ENCODE results near the gene COQ2.

GRCh38 chr4:83262682-83263081, 21.9 kb downstream of the COQ2 start:
- TF ChIP-seq FOXM1 (IDR thresholded peaks at IDR 0.05; ENCODE audit: borderline replicate concordance) (no peak), SUZ12 (IDR thresholded peaks at IDR 0.05) (no peak), ARNT (IDR thresholded peaks at IDR 0.05) (no peak), ELF4 (IDR thresholded peaks at IDR 0.05) (no peak), FOXA1 (IDR thresholded peaks at IDR 0.05) (no peak), HDGF (IDR thresholded peaks at IDR 0.05; ENCODE audit: borderline replicate concordance) (no peak), LEF1 (IDR thresholded peaks at IDR 0.05; ENCODE audit: borderline replicate concordance) (no peak), NFRKB (IDR thresholded peaks at IDR 0.05) (no peak), FOXK2 (IDR thresholded peaks at IDR 0.05) (no peak), TARDBP (IDR thresholded peaks at IDR 0.05) (no peak), ZNF384 (IDR thresholded peaks at IDR 0.05) (no peak), BHLHE40 (IDR thresholded peaks at IDR 0.05; ENCODE audit: borderline replicate concordance) (no peak)

All from HEK293T (cell line).